GM23338 (cell line): Measurements from ENCODE around the gene CAP1. TPM values are rescaled to one million over a fixed set of nuclear protein-coding genes. Genes with fewer than 3 reads are reported as not detected.

Experiments used
- EZH2phosphoT487 ChIP-seq: fragments of 200-600 bp; sonication (generic); IDR thresholded peaks from one replicate; pipeline ENCODE4 v1.8.1; 2018; ENCODE audit warnings: antibody characterized with exemption; ENCODE audit not compliant: unreplicated experiment
- JUNB ChIP-seq: IDR thresholded peaks from one replicate; pipeline ENCODE4 v1.6.1; 2016; ENCODE audit warnings: antibody characterized with exemption; ENCODE audit not compliant: unreplicated experiment
- NANOG ChIP-seq: IDR thresholded peaks from 2 replicates; pipeline ENCODE4 v1.6.1; 2016; ENCODE audit warnings: antibody characterized with exemption, borderline replicate concordance
- POLR2AphosphoS5 ChIP-seq: IDR thresholded peaks from 2 replicates; pipeline ENCODE4 v1.6.1; 2016; ENCODE audit warnings: antibody characterized with exemption, low read depth
- STAT1 ChIP-seq: IDR thresholded peaks from one replicate; pipeline ENCODE4 v1.6.1; 2016; ENCODE audit warnings: antibody characterized with exemption; ENCODE audit not compliant: unreplicated experiment
- ZNF114 ChIP-seq: fragments of 250-450 bp; sonication (Bioruptor Pico); IDR thresholded peaks from 2 replicates; pipeline ENCODE4 v1.5.0; 2020; ENCODE audit warnings: mild to moderate bottlenecking, moderate library complexity
- ZNF331 ChIP-seq: fragments of 250-450 bp; sonication (Bioruptor Pico); IDR thresholded peaks from 2 replicates; pipeline ENCODE4 v1.5.0; 2020; ENCODE audit warnings: low read depth, mild to moderate bottlenecking, moderate library complexity
- polyA plus RNA-seq: library from polyadenylated mRNA; unstranded; fragments of >200 nt; fragmentation: Nextera tagmentation; extraction: Ambion mirVana; gene quantifications from 2 replicates; pipeline ENCODE4 v1.2.1, GENCODE V29; 2016
- total RNA-seq: library from RNA; depleted of rRNA; stranded (reverse); fragments of >200 nt; shearing (Covaris generic); gene quantifications from 2 replicates; pipeline ENCODE4 v1.2.3, GENCODE V29; 2014
- TF ChIP-seq, protein P1 (sequence below): fragments of 250-450 bp; sonication (Bioruptor Pico); IDR thresholded peaks from 2 replicates; pipeline ENCODE4 v1.5.0; 2020; ENCODE audit warnings: mild to moderate bottlenecking, moderate library complexity
- TF ChIP-seq, protein P2 (sequence below), 2 experiments: fragments of 200-600 bp in 1 of 2; sonication (generic) in 1 of 2; conservative IDR thresholded peaks; 2 replicates each; pipeline versions ENCODE4 v1.5.1 to v1.6.1; 2016 to 2017; ENCODE audit warnings: antibody characterized with exemption in 2 of 2, low read depth in 2 of 2, mild to moderate bottlenecking in 2 of 2, moderate library complexity in 1 of 2
- TF ChIP-seq, protein P3 (sequence below): IDR thresholded peaks from 2 replicates; pipeline ENCODE4 v1.6.1; 2016; ENCODE audit warnings: antibody characterized with exemption

The CAP1 gene
- total and polyA plus RNA-seq, 2 experiments from 2014 or later: 133 to 254 TPM

DNA sequence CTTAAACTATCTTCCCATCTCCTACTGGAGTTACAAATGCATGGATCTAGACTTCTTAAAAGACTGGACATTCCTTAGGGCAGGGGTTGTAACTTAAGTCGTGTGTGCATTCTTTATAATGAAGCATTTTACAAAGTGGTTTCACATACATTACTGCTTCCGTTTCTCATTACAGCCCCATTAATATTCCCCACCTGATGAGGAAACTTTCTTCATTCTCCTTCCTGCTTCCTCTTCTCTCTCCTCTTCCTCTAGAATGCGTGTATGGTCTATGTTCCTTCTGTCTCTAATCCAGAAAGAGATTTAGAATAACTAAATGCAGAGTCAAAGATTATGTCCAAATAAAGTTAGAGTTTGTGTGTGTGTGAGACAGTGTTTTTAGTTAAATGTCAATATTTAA, 1.8 kb upstream of the CAP1 start (continued):
- TF ChIP-seq, protein P1, sequence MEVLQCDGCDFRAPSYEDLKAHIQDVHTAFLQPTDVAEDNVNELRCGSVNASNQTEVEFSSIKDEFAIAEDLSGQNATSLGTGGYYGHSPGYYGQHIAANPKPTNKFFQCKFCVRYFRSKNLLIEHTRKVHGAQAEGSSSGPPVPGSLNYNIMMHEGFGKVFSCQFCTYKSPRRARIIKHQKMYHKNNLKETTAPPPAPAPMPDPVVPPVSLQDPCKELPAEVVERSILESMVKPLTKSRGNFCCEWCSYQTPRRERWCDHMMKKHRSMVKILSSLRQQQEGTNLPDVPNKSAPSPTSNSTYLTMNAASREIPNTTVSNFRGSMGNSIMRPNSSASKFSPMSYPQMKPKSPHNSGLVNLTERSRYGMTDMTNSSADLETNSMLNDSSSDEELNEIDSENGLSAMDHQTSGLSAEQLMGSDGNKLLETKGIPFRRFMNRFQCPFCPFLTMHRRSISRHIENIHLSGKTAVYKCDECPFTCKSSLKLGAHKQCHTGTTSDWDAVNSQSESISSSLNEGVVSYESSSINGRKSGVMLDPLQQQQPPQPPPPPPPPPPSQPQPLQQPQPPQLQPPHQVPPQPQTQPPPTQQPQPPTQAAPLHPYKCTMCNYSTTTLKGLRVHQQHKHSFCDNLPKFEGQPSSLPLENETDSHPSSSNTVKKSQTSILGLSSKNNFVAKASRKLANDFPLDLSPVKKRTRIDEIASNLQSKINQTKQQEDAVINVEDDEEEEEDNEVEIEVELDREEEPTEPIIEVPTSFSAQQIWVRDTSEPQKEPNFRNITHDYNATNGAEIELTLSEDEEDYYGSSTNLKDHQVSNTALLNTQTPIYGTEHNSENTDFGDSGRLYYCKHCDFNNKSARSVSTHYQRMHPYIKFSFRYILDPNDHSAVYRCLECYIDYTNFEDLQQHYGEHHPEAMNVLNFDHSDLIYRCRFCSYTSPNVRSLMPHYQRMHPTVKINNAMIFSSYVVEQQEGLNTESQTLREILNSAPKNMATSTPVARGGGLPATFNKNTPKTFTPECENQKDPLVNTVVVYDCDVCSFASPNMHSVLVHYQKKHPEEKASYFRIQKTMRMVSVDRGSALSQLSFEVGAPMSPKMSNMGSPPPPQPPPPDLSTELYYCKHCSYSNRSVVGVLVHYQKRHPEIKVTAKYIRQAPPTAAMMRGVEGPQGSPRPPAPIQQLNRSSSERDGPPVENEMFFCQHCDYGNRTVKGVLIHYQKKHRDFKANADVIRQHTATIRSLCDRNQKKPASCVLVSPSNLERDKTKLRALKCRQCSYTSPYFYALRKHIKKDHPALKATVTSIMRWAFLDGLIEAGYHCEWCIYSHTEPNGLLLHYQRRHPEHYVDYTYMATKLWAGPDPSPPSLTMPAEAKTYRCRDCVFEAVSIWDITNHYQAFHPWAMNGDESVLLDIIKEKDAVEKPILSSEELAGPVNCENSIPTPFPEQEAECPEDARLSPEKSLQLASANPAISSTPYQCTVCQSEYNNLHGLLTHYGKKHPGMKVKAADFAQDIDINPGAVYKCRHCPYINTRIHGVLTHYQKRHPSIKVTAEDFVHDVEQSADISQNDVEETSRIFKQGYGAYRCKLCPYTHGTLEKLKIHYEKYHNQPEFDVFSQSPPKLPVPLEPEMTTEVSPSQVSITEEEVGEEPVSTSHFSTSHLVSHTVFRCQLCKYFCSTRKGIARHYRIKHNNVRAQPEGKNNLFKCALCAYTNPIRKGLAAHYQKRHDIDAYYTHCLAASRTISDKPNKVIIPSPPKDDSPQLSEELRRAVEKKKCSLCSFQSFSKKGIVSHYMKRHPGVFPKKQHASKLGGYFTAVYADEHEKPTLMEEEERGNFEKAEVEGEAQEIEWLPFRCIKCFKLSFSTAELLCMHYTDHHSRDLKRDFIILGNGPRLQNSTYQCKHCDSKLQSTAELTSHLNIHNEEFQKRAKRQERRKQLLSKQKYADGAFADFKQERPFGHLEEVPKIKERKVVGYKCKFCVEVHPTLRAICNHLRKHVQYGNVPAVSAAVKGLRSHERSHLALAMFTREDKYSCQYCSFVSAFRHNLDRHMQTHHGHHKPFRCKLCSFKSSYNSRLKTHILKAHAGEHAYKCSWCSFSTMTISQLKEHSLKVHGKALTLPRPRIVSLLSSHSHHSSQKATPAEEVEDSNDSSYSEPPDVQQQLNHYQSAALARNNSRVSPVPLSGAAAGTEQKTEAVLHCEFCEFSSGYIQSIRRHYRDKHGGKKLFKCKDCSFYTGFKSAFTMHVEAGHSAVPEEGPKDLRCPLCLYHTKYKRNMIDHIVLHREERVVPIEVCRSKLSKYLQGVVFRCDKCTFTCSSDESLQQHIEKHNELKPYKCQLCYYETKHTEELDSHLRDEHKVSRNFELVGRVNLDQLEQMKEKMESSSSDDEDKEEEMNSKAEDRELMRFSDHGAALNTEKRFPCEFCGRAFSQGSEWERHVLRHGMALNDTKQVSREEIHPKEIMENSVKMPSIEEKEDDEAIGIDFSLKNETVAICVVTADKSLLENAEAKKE (CRISPR knock-in tag): no peak
- TF ChIP-seq NANOG (no peak), STAT1 (no peak), JUNB (no peak), EZH2phosphoT487 (no peak), POLR2AphosphoS5 (no peak), ZNF331 (CRISPR knock-in tag) (no peak), ZNF114 (CRISPR knock-in tag) (no peak)
- TF ChIP-seq, protein P2, sequence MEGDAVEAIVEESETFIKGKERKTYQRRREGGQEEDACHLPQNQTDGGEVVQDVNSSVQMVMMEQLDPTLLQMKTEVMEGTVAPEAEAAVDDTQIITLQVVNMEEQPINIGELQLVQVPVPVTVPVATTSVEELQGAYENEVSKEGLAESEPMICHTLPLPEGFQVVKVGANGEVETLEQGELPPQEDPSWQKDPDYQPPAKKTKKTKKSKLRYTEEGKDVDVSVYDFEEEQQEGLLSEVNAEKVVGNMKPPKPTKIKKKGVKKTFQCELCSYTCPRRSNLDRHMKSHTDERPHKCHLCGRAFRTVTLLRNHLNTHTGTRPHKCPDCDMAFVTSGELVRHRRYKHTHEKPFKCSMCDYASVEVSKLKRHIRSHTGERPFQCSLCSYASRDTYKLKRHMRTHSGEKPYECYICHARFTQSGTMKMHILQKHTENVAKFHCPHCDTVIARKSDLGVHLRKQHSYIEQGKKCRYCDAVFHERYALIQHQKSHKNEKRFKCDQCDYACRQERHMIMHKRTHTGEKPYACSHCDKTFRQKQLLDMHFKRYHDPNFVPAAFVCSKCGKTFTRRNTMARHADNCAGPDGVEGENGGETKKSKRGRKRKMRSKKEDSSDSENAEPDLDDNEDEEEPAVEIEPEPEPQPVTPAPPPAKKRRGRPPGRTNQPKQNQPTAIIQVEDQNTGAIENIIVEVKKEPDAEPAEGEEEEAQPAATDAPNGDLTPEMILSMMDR (conservative IDR thresholded peaks at IDR 0.05; ENCODE audit: low read depth in 2 of 2): no peak
- TF ChIP-seq, protein P3, sequence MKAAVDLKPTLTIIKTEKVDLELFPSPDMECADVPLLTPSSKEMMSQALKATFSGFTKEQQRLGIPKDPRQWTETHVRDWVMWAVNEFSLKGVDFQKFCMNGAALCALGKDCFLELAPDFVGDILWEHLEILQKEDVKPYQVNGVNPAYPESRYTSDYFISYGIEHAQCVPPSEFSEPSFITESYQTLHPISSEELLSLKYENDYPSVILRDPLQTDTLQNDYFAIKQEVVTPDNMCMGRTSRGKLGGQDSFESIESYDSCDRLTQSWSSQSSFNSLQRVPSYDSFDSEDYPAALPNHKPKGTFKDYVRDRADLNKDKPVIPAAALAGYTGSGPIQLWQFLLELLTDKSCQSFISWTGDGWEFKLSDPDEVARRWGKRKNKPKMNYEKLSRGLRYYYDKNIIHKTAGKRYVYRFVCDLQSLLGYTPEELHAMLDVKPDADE: no peak
